Common myeloid progenitor, CD34-positive (primary cell): ENCODE results near the gene MAPKAP1.

Experiments used
- CTCF ChIA-PET: fragments of 350-600 bp; sonication (Branson Sonifier 250); formaldehyde crosslinking; loops from one replicate; lab custom pipeline; 2021; ENCODE audit warnings: antibody characterized with exemption; lab: Charles Lee
- POLR2A ChIA-PET: fragments of 350-600 bp; sonication (Branson Sonifier 250); formaldehyde crosslinking; loops from one replicate; lab custom pipeline; 2021; ENCODE audit warnings: antibody characterized with exemption; lab: Charles Lee
- DNase-seq, 3 donors: peaks; one replicate each; pipeline versions ENCODE4 v3.0.0 to v3.0.0-alpha.2; 2013
- H3K27ac ChIP-seq, 2 experiments: 1 replicate in 1 of 2; 2 replicates in 1 of 2; pipeline ENCODE4 v1.7.0; 2013; ENCODE audit warnings: inconsistent platforms in 2 of 2, low read length in 2 of 2, mild to moderate bottlenecking in 2 of 2, low read depth in 1 of 2, moderate library complexity in 1 of 2; ENCODE audit not compliant: severe bottlenecking in 2 of 2, insufficient read depth in 1 of 2, poor library complexity in 1 of 2
- H3K27me3 ChIP-seq, 5 experiments: replicated peaks in 2 of 5; 1 replicate in 3 of 5; 2 replicates in 2 of 5; pipeline versions ENCODE4 v1.6.1 to v1.7.0; 2013; ENCODE audit warnings: low read length in 4 of 5, mild to moderate bottlenecking in 2 of 5, moderate library complexity in 2 of 5, inconsistent platforms in 1 of 5; ENCODE audit not compliant: insufficient read depth in 5 of 5, control insufficient read depth in 4 of 5
- H3K36me3 ChIP-seq, 4 experiments: 1 replicate in 2 of 4; 2 replicates in 2 of 4; pipeline versions ENCODE4 v1.6.1 to v1.7.0; 2013; ENCODE audit warnings: low read length in 3 of 4, control low read depth in 1 of 4, mild to moderate bottlenecking in 1 of 4; ENCODE audit not compliant: control insufficient read depth in 4 of 4, insufficient read depth in 4 of 4
- H3K4me1 ChIP-seq, 4 experiments: 1 replicate in 3 of 4; 2 replicates in 1 of 4; pipeline versions ENCODE4 v1.6.1 to v1.7.1; 2013; ENCODE audit warnings: low read length in 3 of 4, mild to moderate bottlenecking in 3 of 4, control low read depth in 1 of 4, inconsistent platforms in 1 of 4, moderate library complexity in 1 of 4; ENCODE audit not compliant: control insufficient read depth in 4 of 4, insufficient read depth in 4 of 4; ENCODE audit errors: control extremely low read depth in 1 of 4
- H3K4me3 ChIP-seq, 7 experiments: 1 replicate in 4 of 7; 2 replicates in 3 of 7; pipeline versions ENCODE4 v1.5.1 to v1.7.0; 2013; ENCODE audit warnings: mild to moderate bottlenecking in 7 of 7, low read length in 6 of 7, moderate library complexity in 6 of 7, inconsistent platforms in 2 of 7, low read depth in 2 of 7, control low read depth in 1 of 7; ENCODE audit not compliant: insufficient read depth in 4 of 7, control insufficient read depth in 1 of 7; ENCODE audit errors: extremely low read depth in 1 of 7
- H3K9me3 ChIP-seq, 5 experiments: 1 replicate in 4 of 5; 2 replicates in 1 of 5; pipeline versions ENCODE4 v1.6.1 to v1.7.1; 2013; ENCODE audit warnings: low read length in 4 of 5, mild to moderate bottlenecking in 2 of 5, inconsistent platforms in 1 of 5, low read depth in 1 of 5, moderate library complexity in 1 of 5; ENCODE audit not compliant: control insufficient read depth in 4 of 5, insufficient read depth in 2 of 5; ENCODE audit errors: control extremely low read depth in 1 of 5
- whole genome bisulfite sequencing: methylation state at CpG from one replicate; pipeline ENCODE4 v1.1.5; 2013; ENCODE audit not compliant: insufficient coverage; 5-methylcytosine and 5-hydroxymethylcytosine counted together

MAPKAP1 gene

DNA sequence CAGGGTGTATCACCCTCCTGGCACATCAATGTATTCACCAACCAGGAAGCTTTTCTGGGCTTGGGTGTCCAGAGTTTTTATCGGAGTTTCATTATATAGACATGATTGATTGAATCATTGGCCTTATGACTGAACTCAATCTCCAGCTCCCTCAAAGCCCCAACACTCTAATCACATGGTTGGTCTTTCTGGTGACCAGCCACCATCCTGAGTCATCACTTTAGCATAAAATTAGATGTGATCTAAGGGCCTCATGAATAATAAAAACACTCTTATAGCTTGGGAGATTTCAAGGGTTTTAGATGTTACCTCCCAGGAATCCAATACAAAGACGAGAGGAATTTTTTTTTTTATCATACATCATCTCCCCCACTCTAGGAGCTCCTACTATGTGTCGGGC, 32.4 kb upstream of the MAPKAP1 start:
- CTCF ChIA-PET = interaction anchor here (1.0 to 1.1 kb wide), 2 partner anchors 11 to 66 kb away, joined by 3 read pairs; no protein-coding TSS in a partner anchor
- Histone ChIP-seq H3K4me3 (no peak overlapping the region), H3K36me3 (no peaks in the 10 kb centered on the region), H3K27me3 (no peaks in the 10 kb centered on the region), H3K4me1 (no peaks in the 10 kb centered on the region), H3K9me3 (no peaks in the 10 kb centered on the region), H3K27ac (no peak overlapping the region)
- no peak for DNase-seq
- POLR2A ChIA-PET = no interaction called here
- WGBS = no CpG with 5 or more reads among the region's 3 CpGs

GRCh38 chr9:125732562-125732961, 25.6 kb upstream of the MAPKAP1 start:
- POLR2A ChIA-PET = no interaction called here
- no peak for DNase-seq

DNA sequence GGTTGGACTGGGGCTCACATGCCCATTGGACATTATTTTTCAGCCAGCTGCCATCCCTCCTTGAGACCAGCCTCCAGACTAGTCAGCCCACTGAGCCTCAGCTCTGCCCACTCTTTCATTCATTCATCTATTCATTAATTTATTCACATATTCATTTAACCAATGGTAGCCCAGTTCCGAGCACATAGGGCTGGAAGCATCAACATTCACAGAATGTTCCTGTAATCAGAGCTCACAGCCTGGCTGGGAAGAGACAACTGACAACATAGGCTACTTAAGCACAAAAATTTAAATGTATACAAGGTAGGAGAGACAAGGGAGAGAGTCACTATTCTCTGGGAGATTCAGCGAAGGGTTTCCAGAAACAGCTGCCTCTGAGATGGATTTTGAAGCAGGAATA, 23.2 kb upstream of the MAPKAP1 start:
- no peak overlapping the region for H3K4me3 ChIP-seq
- no peaks in the 10 kb centered on the region for H3K4me1 ChIP-seq
- H3K27ac ChIP-seq = no peak overlapping the region
- H3K9me3 ChIP-seq = no peaks in the 10 kb centered on the region
- ChIA-PET POLR2A (interaction anchor here (0.5 kb wide), 1 partner anchor 12 kb away, joined by 3 read pairs; no protein-coding TSS in a partner anchor), CTCF (no interaction called here)
- H3K27me3 ChIP-seq = peaks cover 0 to 2% (median 0%) of the 10 kb centered on the region in 5 experiments
- WGBS = 100% methylated on average over 1 of the region's 2 CpGs
- no peaks in the 10 kb centered on the region for H3K36me3 ChIP-seq
- DNase-seq = no peak

More at GRCh38 chr9:125732562-125732961, 25.6 kb upstream of the MAPKAP1 start:
- CTCF ChIA-PET = interaction anchor here (0.9 kb wide), 1 partner anchor 18 kb away, joined by 3 read pairs; no protein-coding TSS in a partner anchor
- H3K9me3 ChIP-seq = no peaks in the 10 kb centered on the region
- H3K4me1 ChIP-seq = no peaks in the 10 kb centered on the region
- no peaks in the 10 kb centered on the region for H3K27me3 ChIP-seq
- H3K4me3 ChIP-seq = no peak overlapping the region
- WGBS = 100% methylated on average over 2 of the region's 2 CpGs
- H3K27ac ChIP-seq = no peak overlapping the region
- no peaks in the 10 kb centered on the region for H3K36me3 ChIP-seq

GRCh38 chr9:125726456-125727132, 19.6 kb upstream of the MAPKAP1 start:
- H3K4me3 ChIP-seq = no peak overlapping the region
- H3K4me1 ChIP-seq = no peaks in the 10 kb centered on the region
- H3K36me3 ChIP-seq = no peaks in the 10 kb centered on the region
- no peak overlapping the region for H3K27ac ChIP-seq
- POLR2A ChIA-PET = no interaction called here
- no peak for DNase-seq
- H3K9me3 ChIP-seq = no peaks in the 10 kb centered on the region
- peaks cover 0 to 2% (median 0%) of the 10 kb centered on the region in 5 experiments for H3K27me3 ChIP-seq
- 96% methylated on average over 12 of the region's 13 CpGs for WGBS
- CTCF ChIA-PET = no interaction called here

DNA sequence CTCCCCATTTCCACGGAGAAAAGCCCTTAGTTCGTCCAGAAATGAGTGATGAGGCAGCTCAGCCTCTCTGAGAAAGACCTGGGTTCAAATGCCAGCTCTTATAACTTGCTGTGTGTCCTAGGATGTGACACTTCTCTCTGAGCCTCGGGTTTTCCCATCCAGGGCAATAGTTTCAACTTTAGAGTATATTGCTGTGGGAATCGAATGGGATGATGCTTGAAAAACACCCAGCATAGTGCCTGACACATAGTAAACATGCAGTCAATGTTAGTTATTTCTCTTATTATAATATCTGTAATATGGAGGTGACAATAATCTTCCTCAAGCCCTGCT, 430 bp upstream of the MAPKAP1 start:
- no peak for DNase-seq
- CTCF ChIA-PET = interaction anchor here (0.9 to 1.2 kb wide), 2 partner anchors 74 to 137 kb away, joined by 3 read pairs; no protein-coding TSS in a partner anchor
- no peaks in the 10 kb centered on the region for H3K9me3 ChIP-seq
- peaks cover 5 to 19% (median 16%) of the 10 kb centered on the region in 4 experiments for H3K4me1 ChIP-seq
- H3K27ac ChIP-seq = peak overlapping the region in 1 of 2 experiments; percentile 77
- peak overlapping the region; percentile 68 to 87 (median 79) for H3K4me3 ChIP-seq
- peaks cover 2 to 5% (median 4%) of the 10 kb centered on the region in 4 experiments for H3K36me3 ChIP-seq
- POLR2A ChIA-PET = interaction anchor here (1.1 kb wide), 1 partner anchor 166 kb away, joined by 6 read pairs; no protein-coding TSS in a partner anchor
- 8% methylated on average over 2 of the region's 4 CpGs for WGBS
- H3K27me3 ChIP-seq = no peaks in the 10 kb centered on the region

DNA sequence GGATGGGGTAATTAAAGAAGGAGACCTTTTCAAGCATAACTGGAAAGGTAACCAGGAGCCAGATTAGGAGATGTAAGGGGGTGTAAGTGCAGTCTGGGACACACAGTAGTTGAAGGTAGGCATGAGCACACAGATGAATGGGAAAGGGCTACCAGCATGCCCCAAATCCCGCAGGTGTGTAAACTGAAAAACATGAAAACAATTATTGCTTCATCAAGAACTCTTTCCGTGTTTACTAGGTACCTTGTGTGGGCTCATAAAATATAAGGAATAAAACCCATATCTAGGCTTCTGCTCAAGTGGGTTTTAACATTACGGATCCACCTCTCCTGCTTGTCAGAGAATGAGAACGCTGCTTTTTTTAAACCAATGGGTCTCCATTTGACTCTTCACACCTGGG, 1.1 kb downstream of the MAPKAP1 start:
- Histone ChIP-seq H3K4me1 (peaks cover 5 to 19% (median 17%) of the 10 kb centered on the region in 4 experiments), H3K27ac (no peak overlapping the region), H3K9me3 (no peaks in the 10 kb centered on the region), H3K4me3 (peak overlapping the region in 6 of 7 experiments; percentile 68 to 87 (median 80)), H3K36me3 (peaks cover 2 to 5% (median 4%) of the 10 kb centered on the region in 4 experiments), H3K27me3 (no peaks in the 10 kb centered on the region)
- ChIA-PET CTCF (interaction anchor here (1.0 kb wide), 1 partner anchor 522 kb away, joined by 3 read pairs; no protein-coding TSS in a partner anchor), POLR2A (no interaction called here)
- DNase-seq = no peak
- 92% methylated on average over 4 of the region's 4 CpGs for WGBS

GRCh38 chr9:125703662-125704061, 3.3 kb downstream of the MAPKAP1 start:
- H3K27ac ChIP-seq = no peak overlapping the region
- no peaks in the 10 kb centered on the region for H3K27me3 ChIP-seq
- H3K4me3 ChIP-seq = no peak overlapping the region
- H3K4me1 ChIP-seq = peaks cover 5 to 21% (median 17%) of the 10 kb centered on the region in 4 experiments
- no peaks in the 10 kb centered on the region for H3K9me3 ChIP-seq
- H3K36me3 ChIP-seq = peaks cover 2 to 5% (median 4%) of the 10 kb centered on the region in 4 experiments
- no peak for DNase-seq
- ChIA-PET POLR2A (no interaction called here), CTCF (interaction anchor here (0.9 to 1.8 kb wide), 2 partner anchors 12 to 42 kb away, joined by 3 to 4 read pairs; no protein-coding TSS in a partner anchor)
- WGBS = 97% methylated on average over 3 of the region's 4 CpGs
